Anterior cingulate cortex (tissue), 58 donors: ENCODE measurements around the gene COL18A1.

Source experiments
- DNase-seq, 58 donors: peaks; one replicate each; lab custom pipeline; 2025; lab: John Stamatoyannopoulos, UW

Gene COL18A1

DNA sequence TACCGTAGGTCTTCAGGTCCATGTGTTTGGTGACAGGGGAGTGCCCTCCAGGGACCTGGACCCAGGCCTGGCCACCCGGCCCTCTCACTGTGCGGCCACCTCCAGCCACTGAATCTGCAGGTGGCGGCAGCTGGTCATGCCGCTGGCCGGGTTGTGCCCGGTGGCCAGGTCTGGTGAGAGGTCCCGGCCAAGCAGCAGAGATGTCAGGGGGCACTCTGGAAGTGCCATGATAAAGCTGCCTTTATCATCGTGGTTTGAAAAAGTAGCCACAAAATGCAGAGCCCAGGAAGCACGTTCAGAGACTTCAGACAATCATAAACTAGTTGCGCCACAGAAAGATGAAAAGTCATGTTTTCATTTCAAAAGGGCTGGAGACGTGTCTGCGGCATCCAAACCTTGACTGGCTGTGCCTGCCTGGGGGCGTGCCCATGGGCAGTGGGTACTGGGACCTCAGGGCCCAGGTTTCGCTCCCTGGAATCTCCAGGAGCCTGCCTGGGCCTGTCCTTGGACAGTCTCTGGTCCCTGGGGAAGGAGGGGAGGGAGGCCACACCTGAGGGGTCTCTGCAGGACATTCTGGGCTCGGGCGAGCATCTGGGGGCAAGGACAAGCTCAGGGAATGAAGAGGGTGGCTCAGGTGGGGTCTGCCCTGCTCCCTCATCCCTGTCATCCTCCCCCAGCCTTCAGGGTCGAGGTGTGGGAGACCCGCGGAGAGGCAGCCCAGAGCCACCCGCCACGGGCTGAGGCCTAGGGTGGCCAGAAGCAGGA is 44.9 kb downstream of the COL18A1 start:
- no peak for DNase-seq

DNA sequence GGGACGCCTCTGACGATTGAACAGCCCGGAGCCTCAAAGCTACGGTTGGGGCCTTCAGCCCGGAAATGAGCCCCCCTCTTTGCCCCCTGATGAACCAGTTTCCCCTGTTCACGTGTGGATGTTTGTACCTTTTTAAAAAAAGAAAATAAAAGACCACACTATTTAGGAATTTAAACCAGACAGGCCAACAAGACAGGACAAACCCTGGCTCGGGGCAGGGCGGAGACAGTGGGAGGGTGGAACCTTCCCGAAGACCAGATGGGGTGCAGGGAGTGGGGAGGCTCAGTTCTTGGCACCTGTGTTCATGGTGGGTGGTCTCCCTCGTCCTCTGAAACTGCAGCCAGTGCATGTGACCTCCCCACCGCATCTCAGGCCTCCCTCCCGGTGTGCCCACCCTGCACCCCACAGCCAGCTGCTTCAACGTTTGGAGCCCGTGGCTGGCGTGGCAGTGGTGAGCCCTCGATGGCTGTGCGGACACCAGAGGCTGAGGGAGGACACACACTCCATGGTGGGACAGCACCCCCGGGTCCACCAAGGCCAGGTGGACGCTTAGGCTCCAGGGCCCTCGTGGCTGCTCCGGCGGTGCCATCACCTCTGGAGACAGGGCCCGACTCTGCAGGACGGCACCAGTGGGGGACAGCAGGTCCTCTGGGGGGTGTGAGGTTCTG is 45.6 kb downstream of the COL18A1 start:
- DNase-seq, result no peak

DNA sequence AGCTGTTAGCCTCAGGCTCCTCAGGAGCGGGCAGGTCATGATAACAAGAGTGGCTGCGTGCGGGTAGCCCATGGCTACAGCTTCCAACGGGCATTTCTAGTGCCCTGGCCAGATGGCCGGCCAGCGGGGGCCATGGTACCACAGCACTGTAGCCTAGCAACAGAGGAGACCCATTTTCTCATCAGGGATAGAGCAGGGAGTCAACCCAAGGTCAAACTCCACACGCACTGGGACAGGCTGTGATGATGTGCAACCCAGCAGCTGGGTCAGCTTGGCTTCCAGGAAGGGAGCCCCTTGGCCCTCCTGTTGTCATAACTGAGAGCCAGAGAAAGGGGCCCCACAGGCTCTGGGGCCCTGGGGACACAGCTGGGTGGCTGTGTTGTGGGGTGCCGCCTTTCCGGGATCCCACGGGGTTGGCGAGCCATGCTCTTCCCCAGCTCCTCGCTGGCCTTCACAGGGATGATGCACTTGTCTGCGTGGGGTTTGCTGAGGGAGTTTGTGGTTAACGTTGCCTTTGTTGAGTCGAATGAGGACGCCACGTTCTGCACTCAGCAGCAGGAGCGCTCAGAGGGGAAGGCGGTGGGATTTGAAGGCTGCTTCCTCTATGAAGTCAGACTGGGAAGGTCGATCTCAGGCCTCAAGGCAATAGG is 46.3 kb downstream of the COL18A1 start:
- DNase-seq, result no peak

DNA sequence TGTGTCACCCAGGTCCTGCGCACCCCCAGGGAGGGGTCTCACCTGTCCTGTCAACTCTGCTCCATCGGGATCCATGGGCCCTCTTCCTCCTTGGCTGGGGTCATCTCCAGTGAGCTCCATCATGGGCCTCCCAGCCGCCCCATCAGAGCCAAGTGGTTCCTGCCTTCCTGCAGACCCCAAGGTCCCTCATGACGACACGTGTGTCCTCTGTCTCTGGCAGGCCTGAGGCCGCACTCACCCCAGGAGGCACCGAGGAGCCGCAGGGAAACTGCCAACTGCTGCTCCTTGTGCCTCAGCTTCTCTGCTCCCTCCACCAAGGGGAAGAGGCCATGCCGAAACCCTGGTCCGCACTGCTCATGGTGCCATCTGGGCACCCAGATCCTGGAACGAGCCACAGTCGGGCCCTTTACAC is 46.8 kb downstream of the COL18A1 start:
- no peak for DNase-seq

DNA sequence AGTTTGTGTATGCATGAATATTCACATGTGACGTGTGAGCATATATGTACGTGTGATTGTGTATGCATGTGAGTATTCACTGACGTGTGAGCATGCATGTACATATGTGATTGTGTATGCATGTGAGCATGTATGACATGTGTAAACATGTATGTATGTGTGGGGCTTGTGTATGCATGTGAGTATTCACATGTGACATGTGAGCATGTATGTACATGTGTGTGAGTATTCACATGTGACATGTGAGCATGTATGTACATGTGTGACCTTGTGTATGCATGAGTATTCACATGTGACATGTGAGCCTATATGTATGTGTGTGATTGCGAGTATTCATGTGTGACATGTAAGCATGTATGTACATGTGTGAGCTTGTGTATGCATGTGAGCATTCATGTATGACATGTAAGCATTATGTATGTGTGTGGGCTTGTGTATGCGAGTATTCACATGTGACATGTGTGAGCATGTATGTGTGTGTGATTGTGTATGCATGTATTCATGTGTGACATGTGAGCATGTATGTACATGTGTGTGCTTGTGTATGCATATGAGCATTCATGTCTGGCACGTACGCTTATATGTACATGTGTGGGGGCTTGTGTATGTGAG is 47.8 kb downstream of the COL18A1 start:
- DNase-seq, result no peak

DNA sequence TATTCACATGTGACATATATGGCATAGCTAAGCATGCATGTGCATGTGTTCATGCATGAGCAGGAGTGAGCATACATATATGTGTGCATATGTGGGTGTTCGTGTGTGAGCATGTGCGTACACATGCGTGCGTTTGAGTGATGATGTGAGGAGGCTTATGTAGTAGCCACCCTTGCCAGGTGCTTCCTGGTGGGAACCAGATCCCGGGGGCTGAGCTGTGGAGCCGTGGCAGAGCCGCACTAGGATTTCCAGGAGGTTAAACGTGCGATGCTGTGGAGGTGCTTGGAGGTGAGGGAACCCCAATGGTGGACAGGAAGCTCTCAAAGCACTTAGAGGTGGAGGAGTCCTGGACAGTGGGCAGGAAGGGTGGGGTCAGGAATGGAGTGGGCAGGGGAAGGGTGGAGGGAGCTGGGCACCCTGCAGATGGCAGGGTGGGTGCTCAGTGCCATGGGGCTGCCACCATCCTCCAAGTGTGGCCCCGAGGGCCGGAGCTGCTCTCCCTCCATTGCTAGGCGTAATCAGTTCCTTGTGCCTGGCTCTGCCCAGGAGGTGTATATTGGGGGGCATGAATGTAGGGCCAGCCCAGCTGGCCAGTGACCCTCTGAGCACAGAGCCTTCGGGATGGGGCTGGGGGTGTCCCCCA is 48.5 kb downstream of the COL18A1 start:
- no peak for DNase-seq

DNA sequence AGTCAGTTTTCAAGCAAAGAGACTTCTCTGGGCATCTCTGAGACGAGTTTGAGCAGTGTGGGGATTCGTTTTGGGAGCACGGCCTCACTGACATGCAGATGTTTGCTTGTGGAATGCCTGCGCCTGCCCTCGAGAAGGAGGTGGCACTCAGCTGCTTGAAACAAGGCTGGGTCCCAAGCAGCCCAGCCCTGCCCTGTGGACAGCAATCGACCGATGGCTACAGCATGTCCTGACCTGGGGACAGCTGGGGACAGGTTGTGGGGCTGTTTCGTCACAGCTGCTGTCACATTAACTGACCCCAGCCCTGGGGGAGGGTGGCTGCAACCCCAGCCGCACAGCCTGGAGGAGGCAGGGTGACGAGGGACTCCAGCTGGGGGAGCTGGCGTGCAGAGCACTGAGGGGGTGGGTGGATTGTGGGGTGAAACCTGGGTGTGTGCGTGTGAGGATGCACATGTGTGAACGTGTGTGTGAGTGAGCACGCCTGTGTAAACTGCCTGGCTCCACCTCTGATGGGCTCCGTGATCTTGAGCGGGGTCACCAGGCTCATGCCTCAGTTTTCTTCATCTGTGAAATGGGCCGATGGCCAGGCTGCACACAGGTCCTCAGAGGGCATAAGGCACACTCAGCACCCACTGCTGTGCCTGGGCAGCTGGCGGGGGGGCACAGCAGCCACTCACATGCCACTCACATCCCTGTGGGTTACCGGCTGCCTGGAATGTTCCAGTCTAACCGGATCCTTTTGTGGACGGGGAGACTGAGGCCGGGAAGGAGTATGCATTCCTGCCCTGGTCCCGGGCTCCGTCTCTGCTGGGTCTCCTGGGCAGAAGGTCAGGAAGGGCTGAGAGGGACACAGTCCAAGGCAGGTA is 49.3 kb downstream of the COL18A1 start:
- DNase-seq, result no peak

DNA sequence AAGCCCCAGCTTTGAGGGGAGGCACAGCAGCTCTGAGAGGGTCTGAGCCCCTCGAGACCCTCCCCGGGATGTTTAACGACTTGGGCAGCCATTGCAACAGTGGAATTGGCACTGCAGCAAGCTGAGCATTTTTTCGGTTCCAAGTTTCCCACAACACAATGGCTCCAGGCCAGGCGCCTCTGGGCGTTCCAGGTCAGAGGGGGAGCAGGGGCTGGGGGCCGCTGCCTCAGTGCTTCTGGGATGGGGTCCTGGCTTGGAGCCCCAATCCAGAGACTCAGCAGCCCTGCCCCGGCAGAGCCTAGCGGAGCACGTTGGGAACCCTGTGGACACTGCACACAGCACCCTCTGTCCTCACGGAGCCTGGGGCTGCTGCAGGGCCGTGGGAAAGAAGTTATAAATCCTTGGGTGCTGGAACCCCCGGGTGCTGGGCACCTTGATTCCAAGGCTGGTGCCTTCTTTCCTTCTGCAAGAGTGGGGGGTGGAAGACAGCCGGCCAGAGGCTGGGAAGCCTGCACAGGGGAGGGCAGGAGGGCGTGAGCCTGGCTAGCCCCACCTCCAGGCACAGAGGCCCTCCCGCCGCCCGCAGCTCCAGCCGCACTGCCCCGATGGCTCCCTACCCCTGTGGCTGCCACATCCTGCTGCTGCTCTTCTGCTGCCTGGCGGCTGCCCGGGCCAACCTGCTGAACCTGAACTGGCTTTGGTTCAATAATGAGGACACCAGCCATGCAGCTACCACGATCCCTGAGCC is 50.1 kb downstream of the COL18A1 start:
- DNase-seq, result peak in 6 of 58 donors; percentile 14 to 35 (median 30)

DNA sequence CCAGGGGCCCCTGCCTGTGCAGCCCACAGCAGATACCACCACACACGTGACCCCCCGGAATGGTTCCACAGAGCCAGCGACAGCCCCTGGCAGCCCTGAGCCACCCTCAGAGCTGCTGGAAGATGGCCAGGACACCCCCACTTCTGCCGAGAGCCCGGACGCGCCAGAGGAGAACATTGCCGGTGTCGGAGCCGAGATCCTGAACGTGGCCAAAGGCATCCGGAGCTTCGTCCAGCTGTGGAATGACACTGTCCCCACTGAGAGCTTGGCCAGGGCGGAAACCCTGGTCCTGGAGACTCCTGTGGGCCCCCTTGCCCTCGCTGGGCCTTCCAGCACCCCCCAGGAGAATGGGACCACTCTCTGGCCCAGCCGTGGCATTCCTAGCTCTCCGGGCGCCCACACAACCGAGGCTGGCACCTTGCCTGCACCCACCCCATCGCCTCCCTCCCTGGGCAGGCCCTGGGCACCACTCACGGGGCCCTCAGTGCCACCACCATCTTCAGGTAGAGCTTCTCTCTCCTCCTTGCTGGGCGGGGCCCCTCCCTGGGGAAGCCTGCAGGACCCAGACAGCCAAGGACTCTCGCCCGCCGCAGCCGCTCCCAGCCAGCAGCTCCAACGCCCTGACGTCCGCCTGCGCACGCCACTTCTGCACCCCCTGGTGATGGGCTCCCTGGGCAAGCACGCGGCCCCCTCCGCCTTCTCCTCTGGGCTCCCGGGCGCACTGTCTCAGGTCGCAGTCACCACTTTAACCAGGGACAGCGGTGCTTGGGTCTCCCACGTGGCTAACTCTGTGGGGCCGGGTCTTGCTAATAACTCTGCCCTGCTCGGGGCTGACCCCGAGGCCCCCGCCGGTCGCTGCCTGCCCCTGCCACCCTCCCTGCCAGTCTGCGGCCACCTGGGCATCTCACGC is 51.0 kb downstream of the COL18A1 start:
- no peak for DNase-seq

DNA sequence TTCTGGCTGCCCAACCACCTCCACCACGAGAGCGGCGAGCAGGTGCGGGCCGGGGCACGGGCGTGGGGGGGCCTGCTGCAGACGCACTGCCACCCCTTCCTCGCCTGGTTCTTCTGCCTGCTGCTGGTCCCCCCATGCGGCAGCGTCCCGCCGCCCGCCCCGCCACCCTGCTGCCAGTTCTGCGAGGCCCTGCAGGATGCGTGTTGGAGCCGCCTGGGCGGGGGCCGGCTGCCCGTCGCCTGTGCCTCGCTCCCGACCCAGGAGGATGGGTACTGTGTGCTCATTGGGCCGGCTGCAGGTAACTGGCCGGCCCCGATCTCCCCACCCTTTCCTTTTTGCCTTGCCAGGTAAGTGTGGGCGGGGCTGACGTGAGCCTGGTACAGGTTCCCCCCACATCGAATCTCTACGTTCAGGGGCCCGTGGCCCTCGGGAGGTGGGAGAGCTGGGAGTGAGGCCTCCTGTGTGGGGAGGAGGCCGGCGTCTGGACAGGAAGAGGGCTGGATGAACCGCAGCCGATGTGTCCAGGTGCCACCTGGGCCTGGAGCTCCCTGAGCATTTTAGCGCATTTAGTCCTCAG is 51.7 kb downstream of the COL18A1 start:
- DNase-seq, result no peak

DNA sequence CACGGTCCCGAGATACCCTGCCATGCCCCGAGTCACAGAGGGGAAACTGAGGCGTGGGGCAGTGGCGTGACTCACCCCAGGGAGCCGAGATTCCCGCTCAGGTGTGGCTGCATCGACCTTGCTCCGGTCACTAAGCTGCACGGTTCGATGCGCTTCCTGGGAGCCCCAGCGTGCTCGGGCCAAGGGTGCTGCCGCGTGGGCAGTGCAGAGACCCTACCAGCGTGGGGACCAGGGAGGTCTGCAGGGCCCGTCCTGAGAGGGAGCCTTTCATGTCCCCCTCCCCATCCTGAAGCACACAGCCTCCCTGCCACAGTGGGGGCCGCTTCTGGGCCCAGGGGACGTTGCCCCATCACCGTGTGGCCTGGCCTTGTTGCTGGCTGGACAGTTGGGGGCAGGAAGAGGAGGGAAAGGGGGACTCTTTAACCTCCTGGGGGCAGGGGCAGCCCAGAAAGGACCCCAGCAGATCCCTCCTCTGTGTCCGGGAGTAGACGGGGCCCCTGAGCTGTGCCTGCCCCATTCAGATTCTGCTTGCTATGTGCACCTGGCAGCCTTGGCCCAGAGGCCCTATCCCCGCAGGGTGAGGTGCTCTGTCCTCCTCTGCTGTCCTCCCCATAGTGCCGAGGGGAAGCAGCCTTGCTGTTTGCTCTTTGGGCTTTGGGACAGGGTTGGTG is 52.3 kb downstream of the COL18A1 start:
- no peak for DNase-seq

DNA sequence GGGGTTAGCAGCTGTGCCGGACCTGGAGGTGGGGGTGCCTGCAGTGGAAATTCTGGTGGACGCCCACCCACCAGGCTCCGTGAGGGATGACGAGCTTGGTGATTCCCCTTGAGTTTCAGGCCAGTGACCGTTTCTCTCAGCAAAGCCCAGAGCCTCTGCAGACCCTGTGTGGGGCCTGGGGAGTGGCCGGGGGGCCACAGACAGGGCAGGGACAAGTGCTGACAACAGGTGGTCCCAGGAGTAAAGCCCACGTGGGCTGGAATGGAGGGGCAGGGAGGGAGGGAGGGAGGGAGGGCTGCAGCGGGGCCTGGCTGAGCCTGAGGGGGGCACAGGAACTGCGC is 52.8 kb downstream of the COL18A1 start:
- DNase-seq, result no peak

DNA sequence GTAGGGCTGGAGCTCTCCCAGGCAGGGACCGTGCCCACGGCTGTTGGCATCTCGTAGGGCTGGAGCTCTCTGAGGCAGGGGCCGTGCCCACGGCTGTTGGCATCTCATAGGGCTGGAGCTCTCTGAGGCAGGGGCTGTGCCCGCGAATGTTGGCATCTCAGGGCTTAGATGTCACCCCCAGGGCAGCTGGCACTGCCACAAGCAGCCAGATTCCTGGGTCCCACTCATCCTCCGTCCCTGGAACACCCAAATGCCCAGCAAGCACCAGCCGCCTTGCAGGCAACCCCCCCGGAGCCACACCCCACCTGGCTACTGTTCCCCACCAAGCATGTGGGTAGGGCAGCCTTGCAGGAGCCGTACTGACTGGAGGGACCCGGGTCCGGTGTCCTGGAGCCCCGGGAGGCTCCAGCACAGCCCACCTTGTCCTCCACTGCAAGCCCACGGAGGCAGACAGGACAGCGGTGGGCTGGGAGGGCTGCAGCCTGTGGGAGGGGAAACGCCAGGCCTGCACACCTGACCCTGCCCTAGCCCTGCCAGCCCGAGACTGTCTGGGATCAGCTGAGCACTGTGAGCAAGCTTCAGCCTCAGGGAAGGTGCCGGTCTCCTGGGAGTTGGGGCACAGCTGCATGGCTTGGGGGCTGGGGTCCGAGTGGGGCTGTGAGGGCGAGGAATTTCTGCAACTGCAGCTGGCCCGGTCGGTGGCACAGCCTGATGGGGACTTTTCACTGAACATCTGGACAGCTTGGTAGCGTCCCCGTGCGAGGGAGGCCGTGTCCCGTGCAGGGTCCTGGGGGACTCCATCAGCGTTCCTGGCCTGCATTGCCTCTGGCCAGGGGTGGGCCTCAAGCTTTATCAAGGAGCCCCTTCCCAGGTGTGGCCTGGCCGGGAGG is 53.6 kb downstream of the COL18A1 start:
- DNase-seq, result no peak

DNA sequence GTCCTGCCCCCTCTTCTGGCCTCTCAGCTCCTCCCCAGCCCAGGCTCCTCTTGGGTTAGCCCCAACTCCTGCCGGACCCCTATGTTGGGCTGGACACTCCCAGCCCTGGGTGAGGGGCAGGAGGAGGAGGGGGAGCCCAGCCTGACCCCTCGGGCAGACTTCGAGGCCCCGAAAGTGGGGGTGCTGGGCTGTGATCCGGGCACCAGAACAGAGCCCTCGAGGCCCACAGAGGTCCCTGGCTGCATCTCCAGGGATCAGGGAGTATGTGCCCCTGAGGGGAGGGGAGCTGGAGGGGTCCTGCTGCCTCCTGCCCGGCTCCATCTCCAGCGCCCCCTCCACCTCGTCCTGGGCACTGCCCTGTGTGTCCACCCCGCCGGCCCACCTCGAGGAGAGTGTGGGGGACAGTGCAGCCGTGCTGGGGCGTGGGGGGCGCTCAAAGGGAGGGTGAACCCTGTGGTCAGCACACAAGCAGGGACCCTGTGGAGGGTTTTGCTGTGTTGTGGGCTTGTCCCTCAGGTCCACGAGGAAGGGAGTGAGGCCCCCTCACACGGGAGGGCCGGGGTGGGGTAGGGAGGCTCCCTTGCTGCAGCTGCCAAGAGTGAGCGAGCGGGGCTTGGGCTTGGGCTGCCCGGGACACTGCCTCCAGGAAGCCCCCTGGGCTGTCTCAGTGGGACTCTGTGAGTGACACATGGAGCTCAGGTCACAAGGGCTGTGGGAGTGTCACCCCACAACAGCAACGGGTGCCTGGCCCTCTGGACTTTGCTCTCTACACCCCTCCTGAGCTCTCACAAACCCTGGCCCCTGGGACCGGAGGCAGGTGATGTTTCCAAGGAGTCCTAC is 54.4 kb downstream of the COL18A1 start:
- no peak for DNase-seq

DNA sequence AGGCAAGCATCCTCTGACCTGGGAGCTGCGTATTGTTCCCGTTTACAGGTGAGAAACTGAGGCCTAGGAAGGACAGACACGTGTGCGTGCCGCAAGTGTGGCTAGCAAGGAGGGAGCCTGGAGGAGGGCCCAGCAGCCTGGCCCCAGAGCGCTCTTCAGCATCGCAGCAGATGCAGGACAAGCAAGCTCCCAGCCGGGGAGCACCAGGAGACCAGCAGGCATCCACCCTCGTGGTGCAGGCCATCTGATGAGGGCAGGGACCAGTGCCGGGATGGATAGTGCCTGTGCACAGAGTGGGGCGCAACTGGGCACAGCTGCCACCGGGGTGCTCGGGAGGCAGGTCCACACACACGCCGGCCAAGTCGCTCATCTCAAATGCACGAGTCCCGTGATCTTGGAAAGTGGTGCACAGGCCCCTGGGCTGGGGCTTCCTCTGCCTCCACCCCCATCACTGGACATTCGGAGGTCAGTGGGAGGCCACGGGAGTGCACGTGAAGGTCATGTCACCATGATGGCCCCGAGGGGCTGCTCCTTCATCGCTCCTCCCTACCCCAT is 55.1 kb downstream of the COL18A1 start:
- no peak for DNase-seq
